ENCODE data around the gene PCLAF. TPM values are rescaled to one million over a fixed set of nuclear protein-coding genes. Genes with fewer than 3 reads are reported as not detected.

PCLAF gene
- total and polyA plus RNA-seq, 2 of the 13 experiments (the other 11 are each of a cell fraction or from before 2014, with no cell fraction given): 98.6 to 98.9 TPM

DNA sequence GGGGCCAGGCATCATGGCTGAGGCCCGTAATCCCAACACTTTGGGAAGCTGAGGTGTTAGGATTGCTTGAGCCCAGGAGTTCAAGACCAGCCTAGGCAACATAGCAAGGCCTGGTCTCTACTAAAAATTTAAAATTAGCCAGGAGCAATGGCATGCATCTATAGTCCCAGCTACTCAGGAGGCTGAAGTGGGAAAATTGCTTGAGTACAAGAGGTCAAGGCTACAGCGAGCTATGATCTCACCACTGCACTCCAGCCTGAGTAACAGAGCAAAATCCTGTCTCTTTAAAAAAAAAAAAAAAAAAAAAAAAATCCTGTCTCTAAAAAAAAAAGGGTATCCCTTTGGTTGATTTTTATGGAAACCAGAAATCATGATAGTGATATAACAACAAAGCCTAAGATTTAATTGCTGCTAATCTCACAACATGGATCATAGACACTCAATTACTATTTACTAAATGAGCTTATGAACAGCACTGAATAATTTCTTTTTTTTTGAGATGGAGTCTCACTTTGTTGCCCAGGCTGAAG lies 12.1 kb downstream of the PCLAF start (continued):
- peak; percentile 54; the same call in 1 of the 2 replicates for TF ChIP-seq ATF2 (CRISPR knock-in tag; IDR thresholded peaks at IDR 0.05)
- no peak for TF ChIP-seq BRCA1 (CRISPR knock-in tag; IDR thresholded peaks at IDR 0.05)
- peak; percentile 33; the same call in 1 of the 2 replicates for TF ChIP-seq GATAD2A (CRISPR knock-in tag; IDR thresholded peaks at IDR 0.05)
- TF ChIP-seq, protein P1, sequence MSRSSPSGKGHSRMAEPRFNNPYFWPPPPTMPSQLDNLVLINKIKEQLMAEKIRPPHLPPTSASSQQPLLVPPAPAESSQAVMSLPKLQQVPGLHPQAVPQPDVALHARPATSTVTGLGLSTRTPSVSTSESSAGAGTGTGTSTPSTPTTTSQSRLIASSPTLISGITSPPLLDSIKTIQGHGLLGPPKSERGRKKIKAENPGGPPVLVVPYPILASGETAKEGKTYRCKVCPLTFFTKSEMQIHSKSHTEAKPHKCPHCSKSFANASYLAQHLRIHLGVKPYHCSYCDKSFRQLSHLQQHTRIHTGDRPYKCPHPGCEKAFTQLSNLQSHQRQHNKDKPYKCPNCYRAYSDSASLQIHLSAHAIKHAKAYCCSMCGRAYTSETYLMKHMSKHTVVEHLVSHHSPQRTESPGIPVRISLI (CRISPR knock-in tag; IDR thresholded peaks at IDR 0.05; ENCODE audit: borderline replicate concordance): peak; percentile 84; the same call in 1 of the 2 replicates
- TF ChIP-seq SPEN (CRISPR knock-in tag; IDR thresholded peaks at IDR 0.05; ENCODE audit: low read depth): no peak
- no peak for TF ChIP-seq PTBP1 (IDR thresholded peaks at IDR 0.05; ENCODE audit: low read depth, low read length, poor library complexity, severe bottlenecking)
- no peak for TF ChIP-seq ZNF615 (CRISPR knock-in tag; IDR thresholded peaks at IDR 0.05; ENCODE audit: borderline replicate concordance)
- TF ChIP-seq, protein P2, sequence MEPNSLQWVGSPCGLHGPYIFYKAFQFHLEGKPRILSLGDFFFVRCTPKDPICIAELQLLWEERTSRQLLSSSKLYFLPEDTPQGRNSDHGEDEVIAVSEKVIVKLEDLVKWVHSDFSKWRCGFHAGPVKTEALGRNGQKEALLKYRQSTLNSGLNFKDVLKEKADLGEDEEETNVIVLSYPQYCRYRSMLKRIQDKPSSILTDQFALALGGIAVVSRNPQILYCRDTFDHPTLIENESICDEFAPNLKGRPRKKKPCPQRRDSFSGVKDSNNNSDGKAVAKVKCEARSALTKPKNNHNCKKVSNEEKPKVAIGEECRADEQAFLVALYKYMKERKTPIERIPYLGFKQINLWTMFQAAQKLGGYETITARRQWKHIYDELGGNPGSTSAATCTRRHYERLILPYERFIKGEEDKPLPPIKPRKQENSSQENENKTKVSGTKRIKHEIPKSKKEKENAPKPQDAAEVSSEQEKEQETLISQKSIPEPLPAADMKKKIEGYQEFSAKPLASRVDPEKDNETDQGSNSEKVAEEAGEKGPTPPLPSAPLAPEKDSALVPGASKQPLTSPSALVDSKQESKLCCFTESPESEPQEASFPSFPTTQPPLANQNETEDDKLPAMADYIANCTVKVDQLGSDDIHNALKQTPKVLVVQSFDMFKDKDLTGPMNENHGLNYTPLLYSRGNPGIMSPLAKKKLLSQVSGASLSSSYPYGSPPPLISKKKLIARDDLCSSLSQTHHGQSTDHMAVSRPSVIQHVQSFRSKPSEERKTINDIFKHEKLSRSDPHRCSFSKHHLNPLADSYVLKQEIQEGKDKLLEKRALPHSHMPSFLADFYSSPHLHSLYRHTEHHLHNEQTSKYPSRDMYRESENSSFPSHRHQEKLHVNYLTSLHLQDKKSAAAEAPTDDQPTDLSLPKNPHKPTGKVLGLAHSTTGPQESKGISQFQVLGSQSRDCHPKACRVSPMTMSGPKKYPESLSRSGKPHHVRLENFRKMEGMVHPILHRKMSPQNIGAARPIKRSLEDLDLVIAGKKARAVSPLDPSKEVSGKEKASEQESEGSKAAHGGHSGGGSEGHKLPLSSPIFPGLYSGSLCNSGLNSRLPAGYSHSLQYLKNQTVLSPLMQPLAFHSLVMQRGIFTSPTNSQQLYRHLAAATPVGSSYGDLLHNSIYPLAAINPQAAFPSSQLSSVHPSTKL (CRISPR knock-in tag; IDR thresholded peaks at IDR 0.05): peak; percentile 45
- TF ChIP-seq FOXO1 (CRISPR knock-in tag; IDR thresholded peaks at IDR 0.05): no peak
- TF ChIP-seq, protein P3, sequence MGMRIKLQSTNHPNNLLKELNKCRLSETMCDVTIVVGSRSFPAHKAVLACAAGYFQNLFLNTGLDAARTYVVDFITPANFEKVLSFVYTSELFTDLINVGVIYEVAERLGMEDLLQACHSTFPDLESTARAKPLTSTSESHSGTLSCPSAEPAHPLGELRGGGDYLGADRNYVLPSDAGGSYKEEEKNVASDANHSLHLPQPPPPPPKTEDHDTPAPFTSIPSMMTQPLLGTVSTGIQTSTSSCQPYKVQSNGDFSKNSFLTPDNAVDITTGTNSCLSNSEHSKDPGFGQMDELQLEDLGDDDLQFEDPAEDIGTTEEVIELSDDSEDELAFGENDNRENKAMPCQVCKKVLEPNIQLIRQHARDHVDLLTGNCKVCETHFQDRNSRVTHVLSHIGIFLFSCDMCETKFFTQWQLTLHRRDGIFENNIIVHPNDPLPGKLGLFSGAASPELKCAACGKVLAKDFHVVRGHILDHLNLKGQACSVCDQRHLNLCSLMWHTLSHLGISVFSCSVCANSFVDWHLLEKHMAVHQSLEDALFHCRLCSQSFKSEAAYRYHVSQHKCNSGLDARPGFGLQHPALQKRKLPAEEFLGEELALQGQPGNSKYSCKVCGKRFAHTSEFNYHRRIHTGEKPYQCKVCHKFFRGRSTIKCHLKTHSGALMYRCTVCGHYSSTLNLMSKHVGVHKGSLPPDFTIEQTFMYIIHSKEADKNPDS (CRISPR knock-in tag; IDR thresholded peaks at IDR 0.05): no peak
- 0 out of 2 replicates have a peak, but pooled peaks have one; percentile 35 for TF ChIP-seq ZBTB3 (CRISPR knock-in tag; IDR thresholded peaks at IDR 0.05; ENCODE audit: borderline replicate concordance, low read depth)
- no peak for TF ChIP-seq ZNF572 (CRISPR knock-in tag; IDR thresholded peaks at IDR 0.05)
- no peak for TF ChIP-seq ZNF556 (CRISPR knock-in tag; IDR thresholded peaks at IDR 0.05; ENCODE audit: borderline replicate concordance)

Data from HepG2 (cell line).